PC-3 (cell line): ENCODE results near the gene OR2H1. TPM values are rescaled to one million over a fixed set of nuclear protein-coding genes. Genes with fewer than 3 reads are reported as not detected.

Experiments used
- ATAC-seq: fragments of 200-7000 bp; cut with Tn5 transposase; 2 replicates; pipeline ENCODE4 v1.9.1; 2020; ENCODE audit warnings: mild to moderate bottlenecking, moderate library complexity
- BruUV-seq: library from RNA; stranded (reverse); fragments of 400-500 nt; replicated peaks from 2 replicates; lab custom pipeline; 2021; lab: Mats Ljungman, UMichigan
- CTCF ChIA-PET: fragments of 300-600 bp; sonication (Branson Sonifier 250); formaldehyde crosslinking; loops from one replicate; lab custom pipeline; 2022; ENCODE audit warnings: antibody characterized with exemption; lab: Charles Lee
- POLR2A ChIA-PET: fragments of 300-600 bp; sonication (Branson Sonifier 250); formaldehyde crosslinking; loops from one replicate; lab custom pipeline; 2022; ENCODE audit warnings: antibody characterized with exemption; ENCODE audit not compliant: unreplicated experiment; lab: Charles Lee
- DNase-seq: peaks from one replicate; pipeline ENCODE4 v3.0.0-alpha.2; 2015
- H2AFZ ChIP-seq: fragments of 300-600 bp; sonication (generic); 2 replicates; pipeline ENCODE4 v1.6.0; 2016; ENCODE audit warnings: antibody characterized with exemption, low read length
- H3F3A ChIP-seq: fragments of 300-600 bp; sonication (generic); one replicate; pipeline ENCODE4 v1.6.0; 2017; ENCODE audit warnings: antibody characterized with exemption, low read length, control low read depth, mild to moderate bottlenecking; ENCODE audit not compliant: unreplicated experiment
- H3K27ac ChIP-seq: fragments of 300-600 bp; sonication (generic); 2 replicates; pipeline ENCODE4 v1.5.1; 2016; ENCODE audit warnings: mild to moderate bottlenecking, low read length
- H3K27me3 ChIP-seq: fragments of 300-600 bp; sonication (generic); 2 replicates; pipeline ENCODE4 v1.6.1; 2016; ENCODE audit warnings: low read length, mixed read lengths
- H3K36me3 ChIP-seq: fragments of 300-600 bp; sonication (generic); 2 replicates; pipeline ENCODE4 v1.6.1; 2016; ENCODE audit warnings: low read depth, mixed run types, low read length, mixed read lengths
- H3K4me1 ChIP-seq: fragments of 300-600 bp; sonication (generic); 2 replicates; pipeline ENCODE4 v1.5.1; 2016; ENCODE audit warnings: low read length; ENCODE audit not compliant: insufficient read depth
- H3K4me2 ChIP-seq: fragments of 300-600 bp; sonication (generic); 2 replicates; pipeline ENCODE4 v1.6.0; 2016; ENCODE audit warnings: low read length
- H3K4me3 ChIP-seq: fragments of 300-600 bp; sonication (generic); 2 replicates; pipeline ENCODE4 v1.5.1; 2016; ENCODE audit warnings: mild to moderate bottlenecking, low read length, mixed read lengths
- H3K79me2 ChIP-seq: fragments of 300-600 bp; sonication (generic); 2 replicates; pipeline ENCODE4 v1.6.1; 2017; ENCODE audit warnings: low read length, mixed read lengths
- H3K9ac ChIP-seq: fragments of 300-600 bp; sonication (generic); 2 replicates; pipeline ENCODE4 v1.6.0; 2016; ENCODE audit warnings: mild to moderate bottlenecking, low read length
- H3K9me2 ChIP-seq: fragments of 300-600 bp; sonication (generic); replicated peaks from 2 replicates; pipeline ENCODE4 v1.6.1; 2016; ENCODE audit warnings: mixed run types, low read length, mixed read lengths
- H3K9me3 ChIP-seq: fragments of 300-600 bp; sonication (generic); 2 replicates; pipeline ENCODE4 v1.6.1; 2016; ENCODE audit warnings: low read length, mixed read lengths
- H4K20me1 ChIP-seq: fragments of 300-600 bp; sonication (generic); 2 replicates; pipeline ENCODE4 v1.6.1; 2016; ENCODE audit warnings: low read length, mixed read lengths
- CTCF ChIP-seq: fragments of 300-600 bp; sonication (generic); conservative IDR thresholded peaks from 2 replicates; pipeline ENCODE4 v1.5.1; 2017; ENCODE audit warnings: antibody characterized with exemption, low read depth, mild to moderate bottlenecking, low read length
- EZH2 ChIP-seq: fragments of 300-600 bp; sonication (generic); IDR thresholded peaks from one replicate; pipeline ENCODE4 v1.6.1; 2017; ENCODE audit warnings: antibody characterized with exemption, mild to moderate bottlenecking, low read length; ENCODE audit not compliant: unreplicated experiment
- EZH2phosphoT487 ChIP-seq: fragments of 300-600 bp; sonication (generic); IDR thresholded peaks from 2 replicates; pipeline ENCODE4 v1.6.1; 2018; ENCODE audit warnings: mild to moderate bottlenecking, antibody characterized with exemption, low read length, borderline replicate concordance
- intact Hi-C: fragments of 100-400 bp; cut with micrococcal nuclease; formaldehyde crosslinking; loops from 2 replicates; pipeline ENCODE4 v1.9.0; 2023
- total RNA-seq: library from RNA; depleted of rRNA; stranded (reverse); fragments of >200 nt; gene quantifications from 2 replicates; pipeline ENCODE4 v1.2.3, GENCODE V29; 2014

The OR2H1 gene
- total RNA-seq, 1 experiment from 2014 or later, result not detected

GRCh38 chr6:29507319-29507718, 50.4 kb downstream of the OR2H1 start:
- H3K27me3 ChIP-seq, result peaks cover 59% of the 10 kb centered on the region
- H3K4me2 ChIP-seq, result no peak overlapping the region
- no peaks in the 10 kb centered on the region for H4K20me1 ChIP-seq
- H3K79me2 ChIP-seq, result no peaks in the 10 kb centered on the region
- no peaks in the 10 kb centered on the region for H3K36me3 ChIP-seq
- H3K9me2 ChIP-seq, result no peaks in the 10 kb centered on the region
- TF ChIP-seq EZH2 (no peak), EZH2phosphoT487 (no peak), CTCF (no peak)
- H3K9me3 ChIP-seq, result no peaks in the 10 kb centered on the region
- no peaks in the 10 kb centered on the region for H3K4me1 ChIP-seq
- H3K4me3 ChIP-seq, result no peak overlapping the region
- intact Hi-C loops, result no loop called here
- BruUV-seq, result no TSS peak
- ChIA-PET POLR2A (no interaction called here), CTCF (no interaction called here)
- no peaks in the 10 kb centered on the region for H3F3A ChIP-seq
- H3K27ac ChIP-seq, result no peak overlapping the region
- H2AFZ ChIP-seq, result no peak overlapping the region
- ATAC-seq (no peak), DNase-seq (no peak)
- H3K9ac ChIP-seq, result no peak overlapping the region

- Histone ChIP-seq H3K36me3 (no peaks in the 10 kb centered on the region), H3K27me3 (peaks cover 55% of the 10 kb centered on the region), H3K9me3 (no peaks in the 10 kb centered on the region), H3K4me3 (no peak overlapping the region), H3K4me1 (no peaks in the 10 kb centered on the region), H3K27ac (no peak overlapping the region), H3K79me2 (no peaks in the 10 kb centered on the region), H3K9me2 (no peaks in the 10 kb centered on the region), H3K9ac (no peak overlapping the region), H2AFZ (no peak overlapping the region), H4K20me1 (no peaks in the 10 kb centered on the region), H3K4me2 (no peak overlapping the region), H3F3A (no peaks in the 10 kb centered on the region)
- TF ChIP-seq EZH2phosphoT487 (no peak), CTCF (no peak), EZH2 (no peak)
- CTCF ChIA-PET, result no interaction called here
- DNase-seq (no peak), ATAC-seq (no peak)
- BruUV-seq, result no TSS peak
- POLR2A ChIA-PET, result no interaction called here
- intact Hi-C loops, result no loop called here
These were observed 52.3 kb downstream of the OR2H1 start for GRCh38 chr6:29509239-29509638.

- intact Hi-C loops, result no loop called here
- H4K20me1 ChIP-seq, result no peaks in the 10 kb centered on the region
- H3K36me3 ChIP-seq, result no peaks in the 10 kb centered on the region
- H3K27me3 ChIP-seq, result peaks cover 55% of the 10 kb centered on the region
- no peak for DNase-seq
- no peak overlapping the region for H3K27ac ChIP-seq
- CTCF ChIA-PET, result no interaction called here
- no peak for ATAC-seq
- H3K4me3 ChIP-seq, result no peak overlapping the region
- no peaks in the 10 kb centered on the region for H3K9me2 ChIP-seq
- no peak overlapping the region for H3K9ac ChIP-seq
- H3K4me2 ChIP-seq, result no peak overlapping the region
- no peaks in the 10 kb centered on the region for H3K9me3 ChIP-seq
- no peaks in the 10 kb centered on the region for H3F3A ChIP-seq
- H2AFZ ChIP-seq, result no peak overlapping the region
- no TSS peak for BruUV-seq
- no peaks in the 10 kb centered on the region for H3K79me2 ChIP-seq
- POLR2A ChIA-PET, result no interaction called here
- no peak for TF ChIP-seq CTCF
- TF ChIP-seq EZH2, result no peak
- TF ChIP-seq EZH2phosphoT487, result no peak
- no peaks in the 10 kb centered on the region for H3K4me1 ChIP-seq
These were observed 52.8 kb downstream of the OR2H1 start for GRCh38 chr6:29509711-29510110.
